GM21825 (cell line): ENCODE results near the gene PYGO2.

Experiments
- ATAC-seq: cut with Tn5 transposase; IDR thresholded peaks from one replicate; pipeline ENCODE4 v1.9.1; 2021; ENCODE audit warnings: mild to moderate bottlenecking, moderate library complexity; ENCODE audit not compliant: unreplicated experiment

Gene PYGO2

DNA sequence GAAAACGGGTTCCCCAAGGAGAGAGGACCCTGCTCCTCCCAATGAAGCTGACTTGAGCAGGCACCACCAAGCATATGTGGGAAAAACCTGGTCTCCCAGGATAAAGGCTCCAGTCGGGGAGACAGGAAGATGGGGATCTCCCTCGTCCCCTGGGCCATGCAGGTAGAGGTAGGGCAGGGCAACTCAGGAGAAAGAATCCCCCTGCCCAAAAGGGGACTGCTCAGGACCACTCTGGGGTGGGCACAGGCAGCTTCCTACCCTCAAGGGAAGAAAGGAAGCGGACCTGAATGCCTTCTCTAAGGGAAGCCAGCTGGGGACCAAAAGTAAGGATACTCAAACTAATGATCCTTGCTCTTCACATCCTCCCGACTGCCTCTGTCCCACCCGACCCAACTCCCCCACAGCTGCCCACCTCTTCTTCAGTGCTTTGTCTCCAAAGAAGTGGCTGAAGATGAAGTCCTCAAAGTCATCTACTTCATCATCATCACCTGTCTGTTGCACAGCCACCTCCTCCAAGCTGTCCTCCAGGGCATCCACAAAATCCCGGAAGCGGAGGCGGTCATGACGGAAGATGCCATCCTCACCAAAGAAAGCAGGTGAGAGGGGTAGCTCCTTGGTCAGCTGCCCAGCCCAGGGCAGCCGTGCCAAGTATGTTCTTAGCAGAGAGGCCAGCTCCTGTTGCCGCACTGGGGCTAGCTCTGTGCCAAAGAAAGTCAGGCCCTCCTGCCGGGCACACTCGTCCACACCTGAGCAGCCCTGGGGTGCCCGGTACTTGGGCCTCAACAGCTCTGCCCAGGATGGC, 16.2 kb downstream of the PYGO2 start:
- ATAC-seq = no peak

GRCh38 chr1:154944401-154945159, 17.0 kb downstream of the PYGO2 start:
- no peak for ATAC-seq

- ATAC-seq = no peak
Measured at GRCh38 chr1:154943649-154944400, 17.8 kb downstream of the PYGO2 start.

- ATAC-seq = no peak
Measured at GRCh38 chr1:154941333-154942013, 20.1 kb downstream of the PYGO2 start.

DNA sequence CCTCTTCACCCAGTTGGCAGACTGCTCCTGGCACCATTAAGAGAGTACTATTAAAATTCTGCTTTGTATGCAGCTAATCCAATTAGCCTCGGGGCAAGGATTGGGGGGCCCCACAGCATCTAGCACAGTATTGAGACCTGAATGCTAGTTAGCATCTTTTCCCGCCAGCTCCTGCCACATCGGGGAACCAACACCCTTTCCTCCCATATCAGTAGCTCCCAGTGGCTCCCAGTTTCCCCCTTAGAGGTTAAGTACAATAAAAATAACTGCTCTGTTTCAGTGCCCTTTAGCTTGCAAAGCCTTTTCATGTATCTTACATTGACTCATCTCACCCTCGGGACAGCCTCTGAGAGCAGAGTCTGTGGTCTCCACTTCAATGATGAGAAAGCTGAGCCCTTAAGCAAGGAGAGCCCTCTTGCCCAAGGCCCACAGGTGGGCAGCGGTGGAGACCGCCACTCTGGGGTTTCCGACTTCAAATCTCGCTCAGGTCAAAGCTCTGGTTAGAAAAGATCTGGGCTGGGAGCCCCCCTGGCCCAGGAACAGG, 20.9 kb downstream of the PYGO2 start:
- no peak for ATAC-seq

GRCh38 chr1:154940213-154940560, 21.4 kb downstream of the PYGO2 start:
- ATAC-seq = no peak

DNA sequence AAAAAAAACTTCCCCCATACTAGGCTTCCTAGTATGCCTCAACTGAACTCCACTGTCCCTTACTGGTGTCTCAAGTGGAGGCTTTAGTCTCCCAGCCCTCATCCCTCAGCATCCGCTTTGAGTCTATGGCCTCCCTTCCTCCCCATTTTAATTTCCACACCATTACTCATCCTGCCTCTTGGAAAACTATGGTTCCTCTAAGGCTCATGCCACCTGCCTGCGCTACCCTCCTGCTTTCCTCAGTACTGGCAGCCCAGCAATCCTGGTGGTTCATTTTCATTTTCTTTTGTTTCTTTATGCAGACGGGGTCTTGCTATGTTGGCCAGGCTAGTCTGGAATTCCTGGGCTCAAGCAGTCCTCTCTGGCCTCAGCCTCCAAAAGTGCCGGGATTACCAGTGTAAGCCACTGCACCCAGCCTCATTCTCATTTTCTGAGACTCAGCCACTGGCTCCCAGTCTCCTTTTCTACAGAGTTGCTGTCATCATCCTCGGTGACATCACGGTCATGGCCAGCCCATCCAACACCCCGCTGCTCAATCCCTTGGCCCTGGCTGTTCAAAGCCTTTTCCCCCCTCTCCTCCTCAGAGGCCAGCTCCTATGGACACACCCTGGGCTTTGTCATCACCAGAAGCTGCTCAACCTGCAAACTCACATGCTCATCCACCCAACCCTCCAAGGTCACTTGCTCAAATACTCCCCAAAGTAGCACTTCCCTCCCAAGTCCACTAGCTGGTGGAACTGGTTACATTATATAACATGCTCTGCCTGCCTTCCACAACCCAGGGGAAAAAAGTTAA, 22.8 kb downstream of the PYGO2 start:
- ATAC-seq = no peak

GRCh38 chr1:154937988-154938386, 23.6 kb downstream of the PYGO2 start:
- no peak for ATAC-seq

GRCh38 chr1:154937085-154937987, 24.2 kb downstream of the PYGO2 start:
- ATAC-seq = peak; percentile 50

GRCh38 chr1:154936555-154937084, 25.0 kb downstream of the PYGO2 start, which contains the start of gene PMVK:
Gene PMVK, minus strand, starts transcription at chr1:154936719. Its CDS starts 34 bp downstream, at chr1:154936685.
- ATAC-seq = peak; percentile 62

DNA sequence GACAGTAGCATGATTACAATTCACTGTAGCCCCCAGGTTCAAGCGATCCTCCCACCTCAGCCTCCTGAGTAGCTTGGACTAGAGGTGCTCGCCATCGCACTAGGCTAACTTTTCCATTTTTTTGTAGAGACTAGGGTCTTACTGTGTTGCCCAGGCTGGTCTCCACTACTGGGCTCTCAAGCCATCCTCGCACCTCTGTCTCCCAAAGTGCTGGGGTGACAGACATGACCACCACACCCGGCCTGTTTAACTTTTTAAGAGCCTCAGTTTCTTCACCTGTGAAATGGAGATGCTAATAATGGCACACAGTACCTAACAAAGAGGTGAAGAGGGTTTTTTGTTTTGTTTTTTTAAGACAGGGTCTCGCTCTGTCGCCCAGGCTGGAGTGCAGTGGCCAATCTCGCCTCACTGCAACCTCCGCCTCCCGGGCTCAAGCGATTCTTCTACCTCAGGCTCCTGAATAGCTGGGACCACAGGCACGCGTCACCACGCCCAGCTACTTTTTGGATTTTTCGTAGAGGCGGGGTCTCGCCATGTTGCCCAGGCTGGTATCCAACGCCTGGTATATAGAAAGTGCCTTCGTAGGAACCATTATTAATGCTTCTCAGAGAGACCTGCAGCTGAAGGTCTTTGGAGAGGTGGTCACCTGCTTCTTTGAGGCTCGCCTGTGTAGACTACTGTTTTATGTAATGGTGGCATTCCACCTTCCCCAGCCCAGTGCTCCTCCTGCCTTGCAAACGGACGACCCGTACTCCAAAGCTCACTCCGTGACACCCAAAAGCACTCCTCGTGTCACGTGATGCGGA, 25.6 kb downstream of the PYGO2 start:
- no peak for ATAC-seq

GRCh38 chr1:154934358-154934948, 27.1 kb downstream of the PYGO2 start:
- no peak for ATAC-seq

DNA sequence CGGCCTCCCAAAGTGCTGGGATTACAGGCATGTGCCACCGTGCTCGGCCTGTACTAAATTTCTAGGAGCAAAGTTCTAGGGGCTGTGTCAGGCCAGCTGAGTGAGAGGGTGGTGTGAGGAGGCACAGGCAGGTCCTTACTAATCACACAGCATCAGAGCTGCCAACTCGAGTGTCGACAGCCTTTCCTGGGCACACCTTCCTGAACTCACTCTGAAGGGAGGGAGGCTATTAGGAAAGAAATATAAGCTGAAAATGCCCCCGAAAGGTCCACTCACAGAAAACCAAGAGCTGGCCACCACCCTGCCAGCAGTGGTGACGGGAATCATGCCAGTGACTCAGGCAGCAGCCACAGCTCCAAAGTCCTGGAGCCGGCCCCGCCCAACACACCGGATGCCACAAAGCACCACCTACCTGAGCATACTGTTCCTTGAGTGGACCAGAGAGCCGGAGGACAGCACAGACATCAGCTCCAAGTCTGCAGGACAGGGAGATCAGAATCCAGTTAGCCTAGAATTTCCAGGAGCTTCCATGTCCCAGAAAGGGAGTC, 29.6 kb downstream of the PYGO2 start:
- ATAC-seq = no peak

DNA sequence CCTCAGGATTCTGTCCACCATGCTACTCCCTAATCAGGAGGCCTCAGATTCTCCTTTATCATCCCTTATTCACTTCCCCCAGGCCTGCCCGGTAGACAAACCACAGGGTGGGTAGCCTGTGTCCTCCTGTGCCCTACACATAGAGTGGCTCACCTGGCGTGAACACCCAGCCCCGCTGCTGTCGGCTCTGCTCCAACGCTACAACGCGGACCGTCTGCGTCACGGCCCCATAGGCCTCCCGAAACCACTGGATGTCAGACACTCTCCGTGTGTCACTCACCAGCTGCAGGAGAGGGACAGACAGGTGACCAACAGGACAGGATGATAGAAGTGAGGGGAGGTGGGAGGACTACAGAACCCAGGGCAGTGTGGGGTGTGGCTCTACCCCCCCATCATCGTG, 35.4 kb downstream of the PYGO2 start:
- ATAC-seq = no peak

DNA sequence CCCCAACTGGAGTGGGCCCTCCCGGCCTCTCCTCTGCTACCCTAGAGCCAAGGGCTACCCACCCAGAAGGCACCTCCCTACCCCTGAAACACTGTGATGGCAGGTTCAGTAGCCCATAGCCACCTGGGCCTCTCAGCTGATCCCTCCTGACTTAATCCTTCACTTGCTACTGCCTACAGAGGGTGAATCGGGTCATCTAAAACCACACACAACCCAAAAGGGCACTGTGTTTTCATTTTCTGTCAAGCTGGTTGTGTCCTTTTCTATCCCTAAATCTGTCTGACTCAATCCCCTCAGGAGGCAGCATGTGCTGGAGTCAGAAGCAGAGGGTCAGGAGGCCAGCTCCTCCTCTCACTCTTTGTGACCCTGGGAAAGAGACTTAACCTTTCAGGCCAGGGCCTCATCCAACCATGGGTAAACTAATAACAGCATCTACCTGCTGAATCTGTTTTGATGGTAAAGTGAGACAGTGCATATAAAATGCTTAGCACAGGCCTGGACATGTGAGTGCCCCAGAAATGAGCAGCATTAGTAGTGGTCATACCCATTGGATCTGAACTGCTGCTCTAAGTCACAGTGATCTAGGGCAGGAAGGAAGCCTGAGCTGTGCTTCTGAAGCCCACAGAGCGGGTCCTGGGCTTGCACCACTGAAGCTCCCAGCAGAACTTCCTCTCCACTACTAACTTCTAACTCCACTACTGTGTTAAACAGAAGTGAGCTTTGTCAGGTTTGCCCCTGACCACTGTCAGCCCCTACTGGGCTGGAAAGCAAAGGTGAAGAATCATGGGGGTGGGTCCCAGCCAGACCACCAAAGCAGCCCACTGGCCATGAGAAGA, 36.0 kb downstream of the PYGO2 start:
- ATAC-seq = no peak

- ATAC-seq = no peak
Measured at GRCh38 chr1:154923695-154924094, 37.9 kb downstream of the PYGO2 start.
